Activated CD8-positive, alpha-beta memory T cell treated with anti-CD3 and anti-CD28 coated beads, Interleukin-2, amount 50 U/mL, for 1 hour (primary cell): ENCODE measurements around the gene RAPGEF1.
"Not testable (repeated sequence)": the region's sequence is repeated elsewhere in the genome, so short reads cannot be mapped to it uniquely, and the experiment has no call there.

Source experiments
- DNase-seq: peaks from one replicate; pipeline ENCODE4 v3.0.0-alpha.2; 2020; ENCODE audit errors: extremely low read depth

RAPGEF1 gene

GRCh38 chr9:131670247-131671132, 69.4 kb downstream of the RAPGEF1 start:
- no peak for DNase-seq

- no peak for DNase-seq
These were observed 70.4 kb downstream of the RAPGEF1 start for GRCh38 chr9:131669269-131670157.

- no peak for DNase-seq
These were observed 71.2 kb downstream of the RAPGEF1 start for GRCh38 chr9:131668439-131669268.

- no peak for DNase-seq
These were observed 71.8 kb downstream of the RAPGEF1 start for GRCh38 chr9:131668057-131668438.

- DNase-seq = no peak
These were observed 72.3 kb downstream of the RAPGEF1 start for GRCh38 chr9:131667576-131667975.

GRCh38 chr9:131666774-131667173, 73.1 kb downstream of the RAPGEF1 start:
- DNase-seq = no peak

- DNase-seq = no peak
These were observed 73.8 kb downstream of the RAPGEF1 start for GRCh38 chr9:131666029-131666428.

- no peak for DNase-seq
These were observed 76.6 kb downstream of the RAPGEF1 start for GRCh38 chr9:131663288-131663687.

- DNase-seq = not testable (repeated sequence)
These were observed 77.6 kb downstream of the RAPGEF1 start for GRCh38 chr9:131662289-131662621.

GRCh38 chr9:131661568-131662288, 78.1 kb downstream of the RAPGEF1 start:
- no peak for DNase-seq

GRCh38 chr9:131660466-131661405, 79.1 kb downstream of the RAPGEF1 start:
- DNase-seq = no peak

- no peak for DNase-seq
These were observed 81.3 kb downstream of the RAPGEF1 start for GRCh38 chr9:131658377-131659129.

- no peak for DNase-seq
These were observed 81.9 kb downstream of the RAPGEF1 start for GRCh38 chr9:131657940-131658339.

- DNase-seq = no peak
These were observed 82.4 kb downstream of the RAPGEF1 start for GRCh38 chr9:131657456-131657855.

- no peak for DNase-seq
These were observed 82.9 kb downstream of the RAPGEF1 start for GRCh38 chr9:131657037-131657377.

GRCh38 chr9:131656356-131657036, 83.4 kb downstream of the RAPGEF1 start:
- DNase-seq = no peak

- not testable (repeated sequence) for DNase-seq
These were observed 85.5 kb downstream of the RAPGEF1 start for GRCh38 chr9:131654369-131654768.

GRCh38 chr9:131651599-131651998, 88.3 kb downstream of the RAPGEF1 start:
- no peak for DNase-seq

- DNase-seq = no peak
These were observed 88.7 kb downstream of the RAPGEF1 start for GRCh38 chr9:131651160-131651559.
